Measurements from ENCODE around the gene PCGF5.
"Not testable (repeated sequence)": the region's sequence is repeated elsewhere in the genome, so short reads cannot be mapped to it uniquely, and the experiment has no call there.

PCGF5 gene

GRCh38 chr10:91220194-91220953 lies at the start of gene PCGF5:
TSS of gene PCGF5 (plus strand) at chr10:91220663. CDS start at chr10:91222872, 2,209 bp downstream.
- DNase-seq: peak; percentile 85

GRCh38 chr10:91171485-91171884 lies 49.0 kb upstream of the PCGF5 start:
- no peak for DNase-seq

- no peak for DNase-seq
Observed at GRCh38 chr10:91172348-91172747, 48.1 kb upstream of the PCGF5 start.

GRCh38 chr10:91185239-91185875 lies 35.1 kb upstream of the PCGF5 start:
- no peak for DNase-seq

GRCh38 chr10:91187156-91187555 lies 33.3 kb upstream of the PCGF5 start:
- no peak for DNase-seq

GRCh38 chr10:91188010-91188409 lies 32.5 kb upstream of the PCGF5 start:
- DNase-seq: not testable (repeated sequence)

GRCh38 chr10:91188889-91189288 lies 31.6 kb upstream of the PCGF5 start:
- DNase-seq: no peak

GRCh38 chr10:91190388-91190870 lies 30.0 kb upstream of the PCGF5 start:
- DNase-seq: no peak

- no peak for DNase-seq
Observed at GRCh38 chr10:91190876-91191583, 29.4 kb upstream of the PCGF5 start.

- DNase-seq: no peak
Observed at GRCh38 chr10:91191584-91191919, 28.9 kb upstream of the PCGF5 start.

- DNase-seq: no peak
Observed at GRCh38 chr10:91194497-91195179, 25.8 kb upstream of the PCGF5 start.

- no peak for DNase-seq
Observed at GRCh38 chr10:91196268-91197048, 24.0 kb upstream of the PCGF5 start.

- DNase-seq: no peak
Observed at GRCh38 chr10:91197127-91197526, 23.3 kb upstream of the PCGF5 start.

GRCh38 chr10:91198781-91199180 lies 21.7 kb upstream of the PCGF5 start:
- no peak for DNase-seq

- no peak for DNase-seq
Observed at GRCh38 chr10:91200314-91201212, 19.9 kb upstream of the PCGF5 start.

- no peak for DNase-seq
Observed at GRCh38 chr10:91201213-91201996, 19.1 kb upstream of the PCGF5 start.

GRCh38 chr10:91206427-91206826 lies 14.0 kb upstream of the PCGF5 start:
- DNase-seq: no peak

GRCh38 chr10:91206837-91207474 lies 13.5 kb upstream of the PCGF5 start:
- no peak for DNase-seq

- no peak for DNase-seq
Observed at GRCh38 chr10:91208642-91209041, 11.8 kb upstream of the PCGF5 start.

- DNase-seq: no peak
Observed at GRCh38 chr10:91210014-91210413, 10.4 kb upstream of the PCGF5 start.
